Mucosa of descending colon (tissue), 3 donors: Measurements from ENCODE around the gene EHBP1. TPM values are rescaled to one million over a fixed set of nuclear protein-coding genes. Genes with fewer than 3 reads are reported as not detected.
"Not testable (repeated sequence)": the region's sequence is repeated elsewhere in the genome, so short reads cannot be mapped to it uniquely, and the experiment has no call there.

Experiments used
- ATAC-seq: fragments of 200-7000 bp; cut with Tn5 transposase; one replicate; pipeline ENCODE4 v1.9.1; 2020; ENCODE audit warnings: mild to moderate bottlenecking, moderate library complexity
- DNase-seq, 3 donors: peaks; one replicate each; pipeline ENCODE4 v3.0.0-alpha.2; 2020
- H3K36me3 ChIP-seq: fragments of 200-600 bp; one replicate; pipeline ENCODE4 v1.8.0; 2021; ENCODE audit warnings: low read depth, mild to moderate bottlenecking
- H3K4me1 ChIP-seq: fragments of 200-600 bp; one replicate; pipeline ENCODE4 v1.8.0; 2021; ENCODE audit warnings: low read depth, mild to moderate bottlenecking
- H3K4me3 ChIP-seq: fragments of 200-600 bp; one replicate; pipeline ENCODE4 v1.8.0; 2021; ENCODE audit warnings: mild to moderate bottlenecking
- H3K9me3 ChIP-seq: fragments of 200-600 bp; one replicate; pipeline ENCODE4 v1.8.0; 2021; ENCODE audit warnings: mild to moderate bottlenecking
- intact Hi-C, 2 donors: fragments of 100-400 bp; cut with DNase I in 1 of 2; cut with micrococcal nuclease in 1 of 2; formaldehyde crosslinking; loops; one replicate each; pipeline versions ENCODE4 v1.11.0 to v1.11.1; 2022; cut with DNase I, micrococcal nuclease
- total RNA-seq, 3 donors: library from RNA; stranded (reverse); fragmentation: NEBNext Ultra II Directional in 2 of 3; extraction: Animal tissue kit (Norgen Biotek cat#: 25700) in 2 of 3; gene quantifications; one replicate each; pipeline versions ENCODE4 v1.2.1 to v1.2.4, GENCODE V29; 2021 to 2023
- TF ChIP-seq, protein P1 (sequence below): fragments of 200-600 bp; IDR thresholded peaks from one replicate; pipeline ENCODE4 v1.8.0; 2022; ENCODE audit warnings: antibody characterized with exemption, mild to moderate bottlenecking
- donor health status: DM: no; HTN: no; CAD: no; lungs with moderate emphysema.
- donor health status: DM: no; HTN: no; CAD: no.
- donor health status: DM: no; HTN: yes; CAD: no.

EHBP1 gene
- total RNA-seq, 3 donors from 2014 or later, result 26.9 to 136 (median 28.2) TPM

GRCh38 chr2:63015389-63015788 lies 309.9 kb downstream of the EHBP1 start:
- H3K36me3 ChIP-seq, result no peaks in the 10 kb centered on the region
- no peak for ATAC-seq
- H3K4me3 ChIP-seq, result no peak overlapping the region
- TF ChIP-seq, protein P1, sequence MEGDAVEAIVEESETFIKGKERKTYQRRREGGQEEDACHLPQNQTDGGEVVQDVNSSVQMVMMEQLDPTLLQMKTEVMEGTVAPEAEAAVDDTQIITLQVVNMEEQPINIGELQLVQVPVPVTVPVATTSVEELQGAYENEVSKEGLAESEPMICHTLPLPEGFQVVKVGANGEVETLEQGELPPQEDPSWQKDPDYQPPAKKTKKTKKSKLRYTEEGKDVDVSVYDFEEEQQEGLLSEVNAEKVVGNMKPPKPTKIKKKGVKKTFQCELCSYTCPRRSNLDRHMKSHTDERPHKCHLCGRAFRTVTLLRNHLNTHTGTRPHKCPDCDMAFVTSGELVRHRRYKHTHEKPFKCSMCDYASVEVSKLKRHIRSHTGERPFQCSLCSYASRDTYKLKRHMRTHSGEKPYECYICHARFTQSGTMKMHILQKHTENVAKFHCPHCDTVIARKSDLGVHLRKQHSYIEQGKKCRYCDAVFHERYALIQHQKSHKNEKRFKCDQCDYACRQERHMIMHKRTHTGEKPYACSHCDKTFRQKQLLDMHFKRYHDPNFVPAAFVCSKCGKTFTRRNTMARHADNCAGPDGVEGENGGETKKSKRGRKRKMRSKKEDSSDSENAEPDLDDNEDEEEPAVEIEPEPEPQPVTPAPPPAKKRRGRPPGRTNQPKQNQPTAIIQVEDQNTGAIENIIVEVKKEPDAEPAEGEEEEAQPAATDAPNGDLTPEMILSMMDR, result no peak
- intact Hi-C loops, result no loop called here
- no peaks in the 10 kb centered on the region for H3K9me3 ChIP-seq
- H3K4me1 ChIP-seq, result no peaks in the 10 kb centered on the region
- no peak for DNase-seq

DNA sequence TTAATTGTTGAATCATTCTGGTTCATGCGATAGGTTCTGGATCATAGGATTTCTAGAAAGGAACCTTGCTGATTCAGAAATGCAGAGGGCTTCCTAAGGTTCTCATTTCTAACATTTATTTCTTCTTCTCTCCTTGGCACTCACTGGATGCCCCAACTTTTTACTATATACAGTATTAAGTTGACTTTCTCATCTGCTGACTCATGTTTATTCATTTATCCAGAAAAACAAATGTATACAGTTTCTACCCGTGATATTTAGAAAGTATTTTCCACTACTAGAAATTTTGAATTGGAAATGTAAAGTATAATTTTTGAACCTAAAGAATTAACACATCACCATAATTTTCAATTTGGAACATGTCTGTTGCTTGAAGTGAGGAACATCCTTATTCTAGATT lies 312.9 kb downstream of the EHBP1 start:
- Histone ChIP-seq H3K4me1 (no peaks in the 10 kb centered on the region), H3K4me3 (no peak overlapping the region), H3K9me3 (no peaks in the 10 kb centered on the region), H3K36me3 (no peaks in the 10 kb centered on the region)
- intact Hi-C loops, result no loop called here
- ATAC-seq, result no peak
- no peak for DNase-seq
- TF ChIP-seq, protein P1, result no peak

DNA sequence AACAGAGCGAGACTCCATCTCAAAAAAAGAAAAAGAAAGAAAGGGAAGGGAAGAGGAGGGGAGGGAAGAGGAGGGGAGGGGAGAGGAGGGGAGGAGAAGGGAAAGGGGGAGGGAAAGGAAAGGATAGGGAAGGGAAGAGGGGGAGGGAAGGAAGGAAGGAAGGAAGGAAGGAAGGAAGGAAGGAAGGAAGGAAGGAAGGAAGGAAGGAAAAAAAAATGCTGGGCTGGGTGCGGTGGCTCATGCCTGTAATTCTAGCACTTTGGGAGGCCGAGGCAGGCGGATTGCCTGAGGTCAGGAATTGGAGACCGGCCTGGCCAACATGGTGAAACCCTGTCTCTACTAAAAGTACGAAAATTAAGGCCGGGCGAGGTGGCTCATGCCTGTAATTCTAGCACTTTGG lies 314.2 kb downstream of the EHBP1 start:
- H3K4me1 ChIP-seq, H3K9me3 ChIP-seq, ATAC-seq, H3K36me3 ChIP-seq, DNase-seq, H3K4me3 ChIP-seq, intact Hi-C loops: not testable (repeated sequence)

DNA sequence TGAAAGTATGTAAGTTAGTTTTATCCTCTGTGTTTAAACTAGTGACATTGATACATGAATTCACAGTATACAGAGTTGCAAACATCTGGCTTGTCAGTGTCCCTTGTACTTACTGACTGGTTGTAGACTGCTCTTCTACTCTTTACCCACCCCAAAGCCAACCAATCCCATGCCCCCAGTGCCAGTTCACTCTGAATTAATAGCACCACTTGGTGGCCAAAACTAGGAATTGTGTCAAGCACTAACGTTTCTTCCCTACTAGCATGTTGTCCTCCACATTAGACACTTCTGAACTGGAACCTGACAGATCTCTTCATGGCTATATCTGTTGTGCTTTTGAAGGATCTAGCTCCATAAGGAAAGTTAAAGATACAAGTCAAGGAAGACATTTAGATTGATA lies 317.9 kb downstream of the EHBP1 start:
- Histone ChIP-seq H3K9me3 (no peaks in the 10 kb centered on the region), H3K4me1 (no peaks in the 10 kb centered on the region), H3K4me3 (no peak overlapping the region), H3K36me3 (no peaks in the 10 kb centered on the region)
- peak; percentile 8 for ATAC-seq
- TF ChIP-seq, protein P1, result no peak
- DNase-seq, result no peak
- intact Hi-C loops, result no loop called here

GRCh38 chr2:63027220-63027619 lies 321.7 kb downstream of the EHBP1 start:
- TF ChIP-seq, protein P1, result no peak
- Histone ChIP-seq H3K4me1 (no peaks in the 10 kb centered on the region), H3K9me3 (no peaks in the 10 kb centered on the region), H3K4me3 (no peak overlapping the region), H3K36me3 (no peaks in the 10 kb centered on the region)
- ATAC-seq (no peak), DNase-seq (no peak)
- intact Hi-C loops, result no loop called here

GRCh38 chr2:63029058-63029457 lies 323.5 kb downstream of the EHBP1 start:
- TF ChIP-seq, protein P1, result no peak
- no peak for ATAC-seq
- H3K36me3 ChIP-seq, result no peaks in the 10 kb centered on the region
- H3K4me1 ChIP-seq, result no peaks in the 10 kb centered on the region
- no peaks in the 10 kb centered on the region for H3K9me3 ChIP-seq
- intact Hi-C loops, result no loop called here
- no peak overlapping the region for H3K4me3 ChIP-seq
- DNase-seq, result no peak
